Kasumi-1 (cell line): ENCODE results near the gene TNF.

Source experiments
- DNase-seq, 2 experiments: peaks; one replicate each; lab custom pipeline; 2025; lab: John Stamatoyannopoulos, UW

Gene TNF

DNA sequence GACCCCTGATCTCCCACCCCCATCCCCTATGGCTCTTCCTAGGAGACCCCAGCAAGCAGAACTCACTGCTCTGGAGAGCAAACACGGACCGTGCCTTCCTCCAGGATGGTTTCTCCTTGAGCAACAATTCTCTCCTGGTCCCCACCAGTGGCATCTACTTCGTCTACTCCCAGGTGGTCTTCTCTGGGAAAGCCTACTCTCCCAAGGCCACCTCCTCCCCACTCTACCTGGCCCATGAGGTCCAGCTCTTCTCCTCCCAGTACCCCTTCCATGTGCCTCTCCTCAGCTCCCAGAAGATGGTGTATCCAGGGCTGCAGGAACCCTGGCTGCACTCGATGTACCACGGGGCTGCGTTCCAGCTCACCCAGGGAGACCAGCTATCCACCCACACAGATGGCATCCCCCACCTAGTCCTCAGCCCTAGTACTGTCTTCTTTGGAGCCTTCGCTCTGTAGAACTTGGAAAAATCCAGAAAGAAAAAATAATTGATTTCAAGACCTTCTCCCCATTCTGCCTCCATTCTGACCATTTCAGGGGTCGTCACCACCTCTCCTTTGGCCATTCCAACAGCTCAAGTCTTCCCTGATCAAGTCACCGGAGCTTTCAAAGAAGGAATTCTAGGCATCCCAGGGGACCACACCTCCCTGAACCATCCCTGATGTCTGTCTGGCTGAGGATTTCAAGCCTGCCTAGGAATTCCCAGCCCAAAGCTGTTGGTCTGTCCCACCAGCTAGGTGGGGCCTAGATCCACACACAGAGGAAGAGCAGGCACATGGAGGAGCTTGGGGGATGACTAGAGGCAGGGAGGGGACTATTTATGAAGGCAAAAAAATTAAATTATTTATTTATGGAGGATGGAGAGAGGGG, 1.9 kb upstream of the TNF start:
- no peak for DNase-seq

DNA sequence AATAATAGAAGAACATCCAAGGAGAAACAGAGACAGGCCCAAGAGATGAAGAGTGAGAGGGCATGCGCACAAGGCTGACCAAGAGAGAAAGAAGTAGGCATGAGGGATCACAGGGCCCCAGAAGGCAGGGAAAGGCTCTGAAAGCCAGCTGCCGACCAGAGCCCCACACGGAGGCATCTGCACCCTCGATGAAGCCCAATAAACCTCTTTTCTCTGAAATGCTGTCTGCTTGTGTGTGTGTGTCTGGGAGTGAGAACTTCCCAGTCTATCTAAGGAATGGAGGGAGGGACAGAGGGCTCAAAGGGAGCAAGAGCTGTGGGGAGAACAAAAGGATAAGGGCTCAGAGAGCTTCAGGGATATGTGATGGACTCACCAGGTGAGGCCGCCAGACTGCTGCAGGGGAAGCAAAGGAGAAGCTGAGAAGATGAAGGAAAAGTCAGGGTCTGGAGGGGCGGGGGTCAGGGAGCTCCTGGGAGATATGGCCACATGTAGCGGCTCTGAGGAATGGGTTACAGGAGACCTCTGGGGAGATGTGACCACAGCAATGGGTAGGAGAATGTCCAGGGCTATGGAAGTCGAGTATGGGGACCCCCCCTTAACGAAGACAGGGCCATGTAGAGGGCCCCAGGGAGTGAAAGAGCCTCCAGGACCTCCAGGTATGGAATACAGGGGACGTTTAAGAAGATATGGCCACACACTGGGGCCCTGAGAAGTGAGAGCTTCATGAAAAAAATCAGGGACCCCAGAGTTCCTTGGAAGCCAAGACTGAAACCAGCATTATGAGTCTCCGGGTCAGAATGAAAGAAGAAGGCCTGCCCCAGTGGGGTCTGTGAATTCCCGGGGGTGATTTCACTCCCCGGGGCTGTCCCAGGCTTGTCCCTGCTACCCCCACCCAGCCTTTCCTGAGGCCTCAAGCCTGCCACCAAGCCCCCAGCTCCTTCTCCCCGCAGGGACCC, 981 bp upstream of the TNF start:
- DNase-seq: no peak

DNA sequence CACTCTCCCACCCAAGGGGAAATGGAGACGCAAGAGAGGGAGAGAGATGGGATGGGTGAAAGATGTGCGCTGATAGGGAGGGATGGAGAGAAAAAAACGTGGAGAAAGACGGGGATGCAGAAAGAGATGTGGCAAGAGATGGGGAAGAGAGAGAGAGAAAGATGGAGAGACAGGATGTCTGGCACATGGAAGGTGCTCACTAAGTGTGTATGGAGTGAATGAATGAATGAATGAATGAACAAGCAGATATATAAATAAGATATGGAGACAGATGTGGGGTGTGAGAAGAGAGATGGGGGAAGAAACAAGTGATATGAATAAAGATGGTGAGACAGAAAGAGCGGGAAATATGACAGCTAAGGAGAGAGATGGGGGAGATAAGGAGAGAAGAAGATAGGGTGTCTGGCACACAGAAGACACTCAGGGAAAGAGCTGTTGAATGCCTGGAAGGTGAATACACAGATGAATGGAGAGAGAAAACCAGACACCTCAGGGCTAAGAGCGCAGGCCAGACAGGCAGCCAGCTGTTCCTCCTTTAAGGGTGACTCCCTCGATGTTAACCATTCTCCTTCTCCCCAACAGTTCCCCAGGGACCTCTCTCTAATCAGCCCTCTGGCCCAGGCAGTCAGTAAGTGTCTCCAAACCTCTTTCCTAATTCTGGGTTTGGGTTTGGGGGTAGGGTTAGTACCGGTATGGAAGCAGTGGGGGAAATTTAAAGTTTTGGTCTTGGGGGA, 754 bp downstream of the TNF start:
- DNase-seq: no peak

- DNase-seq: no peak
Observed at GRCh38 chr6:31576897-31577578, 1.7 kb downstream of the TNF start.

- no peak for DNase-seq
Observed at GRCh38 chr6:31577579-31577966, 2.2 kb downstream of the TNF start.

GRCh38 chr6:31578184-31579118, 3.1 kb downstream of the TNF start:
- no peak for DNase-seq

DNA sequence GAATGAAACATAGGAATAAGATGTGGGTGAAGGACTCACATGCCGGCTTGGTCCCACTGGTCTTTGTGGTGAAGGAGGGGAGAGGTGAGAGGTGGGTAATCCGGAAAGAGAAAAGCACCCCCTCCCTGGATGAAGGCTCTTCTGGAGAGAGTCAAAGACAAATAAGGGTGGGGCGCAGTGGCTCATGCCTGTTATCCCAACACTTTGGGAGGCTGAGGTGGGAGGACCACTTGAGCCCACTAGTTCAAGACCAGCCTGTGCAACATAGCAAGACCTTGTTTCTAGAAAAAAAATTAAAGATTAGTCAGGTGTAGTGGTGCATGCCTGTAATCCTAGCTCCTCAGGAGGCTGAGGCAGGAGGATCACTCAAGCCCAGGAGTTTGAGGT, 3.7 kb downstream of the TNF start:
- DNase-seq: no peak

DNA sequence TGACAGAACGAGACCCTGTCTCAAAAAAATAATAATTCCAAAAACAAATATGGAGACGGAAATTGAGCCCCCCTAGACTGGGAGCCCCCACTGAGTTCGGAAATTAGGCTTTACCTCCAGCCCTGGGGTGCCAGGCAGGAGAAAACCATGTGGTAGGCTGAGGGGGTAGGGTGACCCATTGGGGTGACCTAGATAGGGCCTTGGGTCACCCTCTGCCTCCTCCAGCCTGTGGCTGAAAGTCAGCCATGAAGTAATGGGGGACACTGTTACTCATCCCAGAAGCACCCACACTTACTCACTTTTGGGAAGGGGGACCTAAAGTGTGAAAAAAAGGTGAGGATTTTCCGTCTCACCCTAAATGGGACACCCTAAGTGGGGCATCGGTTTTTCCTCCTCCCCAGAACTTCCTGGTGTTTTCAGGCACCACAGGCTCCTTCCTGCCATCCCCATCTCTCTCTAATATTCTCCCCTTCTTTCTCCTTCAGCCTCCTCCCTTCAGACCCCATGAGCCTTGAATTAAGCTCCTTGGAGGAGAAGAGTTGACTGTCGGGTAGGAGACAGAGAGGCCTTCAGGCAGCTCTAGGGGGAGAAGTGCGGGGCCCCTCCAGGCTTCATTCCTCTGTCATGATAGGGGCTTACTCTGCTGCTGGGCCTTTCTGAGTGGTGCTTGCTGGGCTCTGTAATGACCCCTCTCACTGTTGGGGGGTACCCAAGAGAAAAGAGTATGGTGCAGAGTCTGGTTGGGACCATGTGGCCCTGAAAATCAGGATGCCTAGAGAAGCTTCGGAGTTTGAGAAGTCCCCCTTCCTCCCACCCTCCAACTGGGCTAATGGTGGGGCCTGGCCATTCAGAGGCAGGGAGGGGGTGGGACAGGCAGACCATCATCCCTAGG, 4.4 kb downstream of the TNF start:
- no peak for DNase-seq

- no peak for DNase-seq
Observed at GRCh38 chr6:31580438-31580740, 5.0 kb downstream of the TNF start.

- peak; percentile 77 to 79 for DNase-seq
Observed at GRCh38 chr6:31580807-31581433, 5.6 kb downstream of the TNF start.

DNA sequence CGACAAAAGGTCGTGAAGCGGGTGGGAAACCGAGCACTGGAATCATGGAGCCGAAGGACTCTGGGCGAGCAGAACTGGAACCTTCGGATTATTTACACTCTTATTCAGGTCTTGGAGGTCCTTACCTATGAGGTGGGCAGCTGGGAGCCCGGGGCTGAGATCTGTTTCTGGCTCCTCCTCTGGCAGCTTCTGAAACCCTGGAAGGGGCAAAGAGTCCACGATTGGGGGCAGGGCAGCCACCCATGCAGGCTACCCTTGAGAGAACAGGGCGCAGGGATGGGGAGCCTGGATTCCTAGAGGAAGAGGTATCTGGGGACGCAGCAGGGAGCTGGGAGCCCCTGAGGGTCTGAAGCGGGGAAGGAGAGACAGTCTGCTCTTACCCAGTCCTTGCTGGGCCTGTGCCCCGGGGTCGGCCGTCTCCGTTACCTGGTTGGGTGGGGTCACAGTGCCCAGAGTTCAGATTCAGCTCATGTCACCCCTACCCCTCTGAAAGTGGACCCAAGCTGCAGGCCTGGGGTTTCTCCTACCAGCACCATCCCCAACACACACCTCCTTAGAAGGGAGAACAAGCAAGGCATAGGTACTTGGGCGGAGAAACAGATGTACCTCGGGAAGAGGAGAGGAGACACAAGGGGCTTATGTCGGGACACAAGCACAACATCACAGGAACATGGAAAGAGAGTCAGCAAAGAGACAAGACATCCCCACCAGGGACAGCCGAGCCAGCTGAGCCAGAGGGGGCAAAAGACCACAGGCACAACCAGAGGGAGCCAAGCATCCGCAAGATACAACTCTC, 6.3 kb downstream of the TNF start:
- no peak for DNase-seq

DNA sequence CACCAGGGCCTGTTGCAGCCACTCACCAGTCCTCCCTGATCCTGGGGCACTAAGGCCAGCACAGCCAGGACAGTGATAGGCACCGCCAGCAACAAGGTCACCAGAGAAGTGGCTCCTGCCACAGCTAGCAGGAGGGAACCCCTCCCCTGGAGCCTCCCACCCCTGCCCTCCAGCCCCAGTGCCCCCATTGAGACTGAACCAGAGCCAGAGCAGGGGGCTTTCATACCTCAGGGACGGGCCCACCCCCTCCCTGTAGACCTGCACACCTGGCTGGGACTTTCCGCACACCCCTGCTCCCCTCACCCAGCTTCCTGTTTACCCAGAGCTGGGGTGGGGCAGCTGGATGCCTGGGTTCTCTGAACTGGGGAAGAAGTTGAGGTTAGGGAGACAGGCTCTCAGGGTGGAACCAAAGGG, 6.9 kb downstream of the TNF start, which contains the start of gene LTB:
LTB (minus strand) TSS at position 195 of the 414 bp plus-strand sequence; CDS start at position 188, 7 bp downstream.
- DNase-seq: no peak

DNA sequence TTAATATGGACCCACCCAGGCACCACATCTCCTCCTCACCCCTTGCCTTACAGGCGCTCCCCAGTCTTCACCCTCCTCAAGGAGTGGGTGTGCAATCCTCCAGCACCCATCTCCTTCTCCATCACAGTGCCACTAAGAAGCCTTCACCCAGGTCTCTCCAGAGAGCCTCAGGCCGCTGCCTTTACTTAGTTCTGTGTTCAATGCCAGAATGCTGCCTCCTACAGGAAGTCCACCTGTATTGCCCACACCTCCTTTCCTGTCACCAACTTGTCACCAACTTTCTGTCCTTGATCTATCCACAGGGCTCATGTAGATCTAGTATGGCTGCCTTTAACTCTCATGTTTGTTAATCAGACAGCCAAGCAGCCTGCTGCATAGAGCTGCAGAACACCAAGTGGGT, 10.1 kb downstream of the TNF start:
- peak; percentile 60 to 63 for DNase-seq

- peak; percentile 90 to 93 for DNase-seq
Observed at GRCh38 chr6:31586008-31586407, 10.6 kb downstream of the TNF start, which contains the start of gene LST1. Gene LST1, plus strand, starts transcription at chr6:31586277. Its CDS starts 1,023 bp downstream, at chr6:31587300.

DNA sequence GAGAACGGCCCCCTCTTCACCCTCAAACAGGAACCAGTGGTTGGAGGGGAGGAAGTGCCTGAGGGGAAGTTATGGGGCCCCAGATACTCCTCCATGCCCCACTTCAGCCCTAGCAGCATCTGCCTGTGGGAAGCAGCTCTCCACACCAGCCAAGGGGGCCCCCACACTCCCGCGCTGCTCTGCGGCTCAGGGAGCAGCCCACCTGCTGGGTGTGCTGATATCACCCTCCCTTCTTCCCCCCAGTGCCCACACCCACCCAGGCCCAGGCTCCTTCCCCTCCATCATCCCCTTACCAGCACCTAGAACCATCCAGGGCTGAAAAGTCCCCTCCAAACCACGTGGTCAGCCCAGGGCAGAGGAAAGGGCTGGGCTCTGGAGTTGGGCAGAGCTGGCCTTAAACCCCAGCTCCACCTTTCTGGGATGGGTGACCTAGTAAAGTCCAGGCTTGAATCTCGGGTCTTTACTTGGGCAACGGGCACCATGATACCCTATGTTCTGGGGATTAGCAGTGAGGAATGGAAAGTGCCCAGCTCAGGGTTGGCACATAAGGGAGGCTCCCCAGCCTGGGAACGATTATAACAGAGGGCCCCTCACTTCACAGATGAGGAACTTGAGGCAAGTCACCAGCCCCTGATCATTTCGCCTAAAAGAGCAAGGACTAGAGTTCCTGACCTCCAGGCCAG, 11.4 kb downstream of the TNF start:
- peak; percentile 94 to 96 for DNase-seq

DNA sequence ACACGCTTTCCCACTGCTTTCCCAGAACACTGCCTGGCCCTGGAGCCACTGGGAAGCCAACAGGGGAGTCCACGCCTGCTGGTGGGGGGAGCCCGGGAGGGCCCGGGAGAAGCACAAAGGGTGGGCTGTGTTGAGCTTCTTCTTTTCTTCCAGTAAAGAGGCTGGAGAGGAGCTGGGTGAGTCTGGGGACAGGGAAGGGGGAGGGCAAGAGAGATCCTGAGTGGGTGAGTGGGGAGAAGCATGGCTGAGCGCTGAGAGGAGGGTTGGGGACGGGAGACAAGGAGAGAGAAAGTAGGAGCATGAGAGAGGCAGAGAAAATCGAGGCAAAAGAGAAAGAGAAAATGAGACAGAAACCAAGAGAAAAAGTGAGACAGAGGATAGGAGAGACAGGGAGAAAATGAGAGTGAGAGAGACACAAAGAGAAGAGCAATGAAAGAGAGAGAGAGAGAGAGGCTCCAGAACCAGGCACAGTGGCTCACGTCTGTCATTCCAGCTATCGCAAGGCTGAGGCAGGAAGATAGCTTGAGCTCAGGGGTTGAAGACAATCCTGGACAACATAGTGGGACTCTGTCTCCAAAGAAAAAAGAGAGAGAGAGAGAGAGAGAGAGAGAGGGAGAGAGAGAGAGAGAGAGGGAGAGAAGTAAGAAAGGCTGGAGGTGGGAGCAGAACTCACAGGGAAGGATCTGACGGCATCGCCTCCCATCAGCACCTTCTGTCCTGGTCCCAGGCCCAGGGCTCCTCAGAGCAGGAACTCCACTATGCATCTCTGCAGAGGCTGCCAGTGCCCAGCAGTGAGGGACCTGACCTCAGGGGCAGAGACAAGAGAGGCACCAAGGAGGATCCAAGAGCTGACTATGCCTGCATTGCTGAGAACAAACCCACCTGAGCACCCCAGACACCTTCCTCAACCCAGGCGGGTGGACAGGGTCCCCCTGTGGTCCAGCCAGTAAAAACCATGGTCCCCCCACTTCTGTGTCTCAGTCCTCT, 12.7 kb downstream of the TNF start:
- DNase-seq: no peak
